ENCODE results near the gene MBD2. TPM values are rescaled to one million over a fixed set of nuclear protein-coding genes. Genes with fewer than 3 reads are reported as not detected.
A peak's percentile ranks its signal among the peaks of the same experiment; 100 is the strongest.

MBD2 gene
- total and polyA plus RNA-seq, 11 donors, result 15.9 to 74.9 (median 44.6) TPM

DNA sequence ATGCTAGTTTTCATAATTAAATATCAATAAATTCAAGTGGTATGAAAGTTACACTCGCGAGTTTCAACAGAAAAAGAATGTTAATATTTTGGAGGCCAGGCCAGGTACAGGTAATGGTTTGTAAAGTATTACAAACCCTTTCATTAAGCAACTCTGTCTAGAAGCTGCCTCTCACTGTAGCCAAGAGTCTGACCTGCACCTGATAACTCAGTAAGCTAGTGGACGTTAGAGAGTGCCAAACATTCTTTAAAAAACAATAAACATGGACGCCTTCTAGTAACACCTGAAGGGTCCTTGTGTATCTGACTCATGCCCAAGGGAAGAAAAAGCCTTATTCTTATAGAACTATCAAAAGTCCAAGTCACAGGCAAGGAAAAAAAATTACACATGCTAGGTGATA, 70.2 kb downstream of the MBD2 start:
- TF ChIP-seq, protein P1, sequence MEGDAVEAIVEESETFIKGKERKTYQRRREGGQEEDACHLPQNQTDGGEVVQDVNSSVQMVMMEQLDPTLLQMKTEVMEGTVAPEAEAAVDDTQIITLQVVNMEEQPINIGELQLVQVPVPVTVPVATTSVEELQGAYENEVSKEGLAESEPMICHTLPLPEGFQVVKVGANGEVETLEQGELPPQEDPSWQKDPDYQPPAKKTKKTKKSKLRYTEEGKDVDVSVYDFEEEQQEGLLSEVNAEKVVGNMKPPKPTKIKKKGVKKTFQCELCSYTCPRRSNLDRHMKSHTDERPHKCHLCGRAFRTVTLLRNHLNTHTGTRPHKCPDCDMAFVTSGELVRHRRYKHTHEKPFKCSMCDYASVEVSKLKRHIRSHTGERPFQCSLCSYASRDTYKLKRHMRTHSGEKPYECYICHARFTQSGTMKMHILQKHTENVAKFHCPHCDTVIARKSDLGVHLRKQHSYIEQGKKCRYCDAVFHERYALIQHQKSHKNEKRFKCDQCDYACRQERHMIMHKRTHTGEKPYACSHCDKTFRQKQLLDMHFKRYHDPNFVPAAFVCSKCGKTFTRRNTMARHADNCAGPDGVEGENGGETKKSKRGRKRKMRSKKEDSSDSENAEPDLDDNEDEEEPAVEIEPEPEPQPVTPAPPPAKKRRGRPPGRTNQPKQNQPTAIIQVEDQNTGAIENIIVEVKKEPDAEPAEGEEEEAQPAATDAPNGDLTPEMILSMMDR (IDR thresholded peaks at IDR 0.05), result no peak
- TF ChIP-seq POLR2A (IDR thresholded peaks at IDR 0.05), result no peak
- 77 to 84% (median 79%) methylated on average over 4 of the region's 4 CpGs for WGBS, 4 donors
- Histone ChIP-seq H3K36me3 (peaks cover 0 to 78% (median 71%) of the 10 kb centered on the region in 9 donors), H3K27ac (no peak overlapping the region), H3K4me3 (no peak overlapping the region), H3K9me3 (no peaks in the 10 kb centered on the region), H3K27me3 (no peaks in the 10 kb centered on the region), H3K4me1 (peaks cover 0 to 4% (median 0%) of the 10 kb centered on the region in 12 donors)
- ATAC-seq, result no peak
- intact Hi-C loops (cut with DNase I), result no loop called here
- DNase-seq, result no peak

DNA sequence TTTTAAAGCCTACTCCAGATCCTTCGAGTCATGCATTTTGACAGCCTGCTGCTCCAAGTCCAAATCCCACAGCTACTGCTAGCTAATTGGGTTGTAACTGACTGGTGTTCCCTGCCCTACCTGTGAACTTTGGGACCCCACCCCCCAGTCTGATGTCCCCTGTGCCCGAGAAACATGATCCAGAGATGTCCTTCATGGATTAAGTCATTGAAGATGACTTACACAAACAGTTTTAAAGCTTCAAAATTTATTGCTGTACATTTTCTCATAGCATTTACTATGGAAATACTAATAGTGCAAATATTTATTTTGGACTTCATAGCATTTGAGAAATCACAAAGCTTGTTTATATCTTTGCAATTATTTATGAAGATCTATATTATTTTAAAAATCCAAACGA, 73.1 kb downstream of the MBD2 start:
- intact Hi-C loops (cut with DNase I), result no loop called here
- Histone ChIP-seq H3K36me3 (peaks cover 0 to 49% (median 43%) of the 10 kb centered on the region in 9 donors), H3K4me3 (no peak overlapping the region), H3K27ac (no peak overlapping the region), H3K4me1 (peaks cover 0 to 8% (median 0%) of the 10 kb centered on the region in 12 donors), H3K27me3 (no peaks in the 10 kb centered on the region), H3K9me3 (no peaks in the 10 kb centered on the region)
- 83 to 93% (median 88%) methylated on average over 3 of the region's 3 CpGs for WGBS, 4 donors
- ATAC-seq, result no peak
- DNase-seq, result no peak
- no peak for TF ChIP-seq POLR2A (IDR thresholded peaks at IDR 0.05)
- TF ChIP-seq, protein P1 (IDR thresholded peaks at IDR 0.05), result no peak

DNA sequence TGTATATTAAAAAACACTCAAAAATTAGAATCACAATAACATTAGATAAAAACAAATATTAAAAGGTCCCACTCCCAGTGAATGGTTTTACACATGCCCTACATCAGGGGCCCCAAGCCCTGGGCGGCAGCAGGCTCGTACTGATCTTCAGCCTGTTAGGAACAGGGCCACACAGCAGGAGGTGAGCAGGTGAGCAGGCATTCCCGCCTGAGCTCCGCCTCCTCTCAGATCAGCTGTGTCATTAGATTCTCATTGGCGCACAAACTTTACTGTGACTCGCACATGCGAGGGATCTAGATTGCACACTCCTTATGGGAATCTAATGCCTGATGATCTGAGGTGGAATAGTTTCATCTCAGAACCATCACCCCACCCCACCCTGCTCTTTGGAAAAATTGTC, 74.2 kb downstream of the MBD2 start:
- no peak for ATAC-seq

DNA sequence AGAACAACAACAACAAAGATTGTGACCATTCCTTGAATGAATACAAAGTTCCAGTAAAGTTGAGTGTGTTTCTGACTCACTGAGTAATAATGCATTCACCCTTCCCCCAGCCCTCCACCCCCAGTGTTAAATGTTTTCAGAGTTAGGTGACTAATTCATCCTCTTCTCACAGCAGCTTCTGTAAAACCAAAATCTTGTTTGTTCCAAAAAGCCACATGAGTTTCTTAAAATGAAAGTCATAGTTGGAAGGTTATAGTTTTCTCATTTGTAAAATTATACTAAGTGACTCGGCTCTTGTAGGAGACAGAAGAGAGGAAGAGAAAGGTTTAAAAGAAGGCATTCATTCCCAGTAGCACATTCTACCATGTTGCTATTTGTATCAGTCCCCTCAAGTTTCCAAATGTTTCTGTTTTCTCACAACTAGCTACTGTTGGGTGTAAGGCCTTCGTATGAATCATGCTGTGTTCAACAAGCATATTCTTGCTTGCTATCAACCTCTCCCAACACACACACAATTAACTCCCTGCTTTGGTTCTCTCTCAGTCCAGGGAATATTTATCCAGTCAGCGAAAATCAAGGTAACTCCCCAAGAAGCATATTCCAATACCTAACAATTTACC, 75.3 kb downstream of the MBD2 start:
- peaks cover 0 to 8% (median 0%) of the 10 kb centered on the region in 12 donors for H3K4me1 ChIP-seq
- no peaks in the 10 kb centered on the region for H3K9me3 ChIP-seq
- no peak for TF ChIP-seq POLR2A (IDR thresholded peaks at IDR 0.05)
- TF ChIP-seq, protein P1 (IDR thresholded peaks at IDR 0.05), result no peak
- 82 to 87% (median 85%) methylated on average over 3 of the region's 3 CpGs for WGBS, 4 donors
- H3K27ac ChIP-seq, result peak overlapping the region in 3 of 12 donors; percentile 32 to 66 (median 47)
- no peaks in the 10 kb centered on the region for H3K27me3 ChIP-seq
- intact Hi-C loops (cut with DNase I), result no loop called here
- H3K36me3 ChIP-seq, result peaks cover 0 to 28% (median 21%) of the 10 kb centered on the region in 9 donors
- no peak for DNase-seq
- peak in 2 of 4 donors; percentile 53 to 93 for ATAC-seq
- no peak overlapping the region for H3K4me3 ChIP-seq

More for the DNA sequence above, 74.2 kb downstream of the MBD2 start:
- H3K4me1 ChIP-seq, result peaks cover 0 to 8% (median 0%) of the 10 kb centered on the region in 12 donors
- H3K36me3 ChIP-seq, result peaks cover 0 to 38% (median 31%) of the 10 kb centered on the region in 9 donors
- no peaks in the 10 kb centered on the region for H3K9me3 ChIP-seq
- WGBS, 4 donors, result 92 to 98% (median 95%) methylated on average over 7 of the region's 7 CpGs
- TF ChIP-seq, protein P1 (IDR thresholded peaks at IDR 0.05), result no peak
- no peak for TF ChIP-seq POLR2A (IDR thresholded peaks at IDR 0.05)
- no peak for DNase-seq
- no peaks in the 10 kb centered on the region for H3K27me3 ChIP-seq
- no peak overlapping the region for H3K27ac ChIP-seq
- intact Hi-C loops (cut with DNase I), result no loop called here
- H3K4me3 ChIP-seq, result no peak overlapping the region
